ENCODE data around the gene CCDC183.
"Not testable (repeated sequence)": the region's sequence is repeated elsewhere in the genome, so short reads cannot be mapped to it uniquely, and the experiment has no call there.

Gene CCDC183

DNA sequence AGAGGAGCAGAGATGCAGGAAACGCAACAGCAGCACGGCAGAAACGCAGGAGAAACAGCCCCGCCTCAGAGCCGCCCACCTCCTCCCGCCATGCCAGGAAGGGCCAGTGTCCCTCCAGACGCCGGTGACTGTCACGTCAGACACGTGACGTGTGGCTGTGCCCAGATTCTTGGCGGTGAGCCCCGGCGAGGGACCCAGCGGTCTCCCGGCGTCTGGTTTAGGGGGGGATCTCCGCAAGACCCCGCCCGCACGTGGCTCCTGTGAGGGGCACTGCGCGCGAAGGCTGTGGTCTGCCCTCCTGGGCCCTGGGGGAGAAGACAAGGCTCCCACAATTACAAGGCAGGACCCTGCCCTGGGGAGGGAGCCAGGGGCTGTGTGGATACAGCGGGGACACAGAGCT is 35.7 kb upstream of the CCDC183 start:
- no peak for DNase-seq (ENCODE audit: low read depth in 2 of 2, low spot score in 1 of 2)

DNA sequence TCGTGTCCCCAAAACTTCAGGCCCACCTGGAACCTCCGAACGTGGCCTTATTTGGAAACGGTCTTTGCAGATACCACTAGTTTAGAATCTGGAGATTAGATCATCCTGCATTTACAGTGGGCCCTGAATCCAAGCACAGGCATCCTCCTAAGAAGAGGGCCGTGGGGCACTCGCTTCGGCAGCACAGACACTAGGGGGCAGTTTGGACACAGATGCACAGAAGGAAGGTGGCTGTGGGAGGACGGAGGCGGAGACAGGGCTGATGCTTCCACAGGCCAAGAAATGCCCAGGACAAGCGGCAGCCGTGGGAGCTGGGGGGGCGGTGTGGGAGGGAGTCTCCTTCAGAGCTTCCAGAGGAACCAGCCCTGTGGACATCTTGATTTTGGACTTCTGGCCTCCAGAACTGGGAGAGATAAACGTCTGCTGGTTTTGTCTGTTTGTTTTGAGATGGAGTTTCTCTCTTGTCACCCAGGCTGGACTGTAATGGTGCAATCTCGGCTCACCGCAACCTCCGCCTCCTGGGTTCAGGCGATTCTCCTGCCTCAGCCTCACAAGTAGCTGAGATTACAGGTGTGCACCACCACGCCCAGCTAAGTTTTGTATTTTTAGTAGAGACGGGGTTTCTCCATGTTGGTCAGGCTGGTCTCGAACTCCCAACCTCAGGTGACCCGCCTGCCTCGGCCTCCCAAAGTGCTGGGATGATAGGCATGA is 35.1 kb upstream of the CCDC183 start:
- DNase-seq (ENCODE audit: low read depth in 2 of 2, low spot score in 1 of 2): not testable (repeated sequence)

DNA sequence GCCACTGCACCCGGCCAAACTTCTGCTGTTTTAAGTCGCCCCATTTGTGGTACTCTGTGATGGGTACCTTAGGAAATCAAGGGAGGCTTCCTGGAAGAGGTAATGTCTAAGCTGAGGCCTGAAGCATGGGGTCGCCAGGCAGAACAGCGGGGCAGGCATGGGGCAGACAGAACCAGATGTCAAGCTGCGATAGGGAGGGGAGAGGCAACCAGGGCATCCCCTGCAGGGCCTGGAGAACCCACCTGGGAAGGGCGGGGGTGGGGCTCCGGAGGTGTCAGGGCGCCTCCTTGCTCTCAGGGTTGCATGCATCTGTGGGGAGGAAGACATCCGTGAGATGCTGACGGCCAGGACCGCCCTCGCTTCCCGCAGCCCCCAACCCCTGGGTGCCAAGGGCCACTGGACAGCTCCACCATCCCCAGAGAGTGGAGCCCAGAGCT is 34.6 kb upstream of the CCDC183 start:
- DNase-seq (ENCODE audit: low read depth in 2 of 2, low spot score in 1 of 2): no peak

DNA sequence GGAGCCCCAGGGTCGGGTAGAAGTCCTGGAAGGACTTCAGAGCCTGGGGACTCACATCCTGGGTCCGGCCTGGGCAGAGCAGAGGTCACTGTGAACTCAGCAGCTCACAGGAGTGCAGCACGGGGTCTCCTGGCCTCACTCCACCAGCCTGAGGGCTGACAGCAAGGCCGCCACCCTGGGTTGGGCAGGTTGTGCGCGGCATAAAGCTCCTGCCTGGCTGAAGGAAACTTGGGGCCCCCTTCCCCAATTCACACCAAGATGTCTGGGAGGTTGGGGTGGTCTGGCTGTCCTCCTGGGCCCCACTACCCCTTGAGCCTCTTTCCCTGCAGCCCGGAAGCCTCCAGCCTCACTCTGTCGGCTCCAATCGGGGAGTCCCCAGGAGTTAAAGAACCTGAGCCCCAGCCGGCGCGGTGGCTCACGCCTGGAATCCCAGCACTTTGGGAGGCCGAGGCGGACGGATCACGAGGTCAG is 33.9 kb upstream of the CCDC183 start:
- DNase-seq (ENCODE audit: low read depth in 2 of 2, low spot score in 1 of 2): no peak

DNA sequence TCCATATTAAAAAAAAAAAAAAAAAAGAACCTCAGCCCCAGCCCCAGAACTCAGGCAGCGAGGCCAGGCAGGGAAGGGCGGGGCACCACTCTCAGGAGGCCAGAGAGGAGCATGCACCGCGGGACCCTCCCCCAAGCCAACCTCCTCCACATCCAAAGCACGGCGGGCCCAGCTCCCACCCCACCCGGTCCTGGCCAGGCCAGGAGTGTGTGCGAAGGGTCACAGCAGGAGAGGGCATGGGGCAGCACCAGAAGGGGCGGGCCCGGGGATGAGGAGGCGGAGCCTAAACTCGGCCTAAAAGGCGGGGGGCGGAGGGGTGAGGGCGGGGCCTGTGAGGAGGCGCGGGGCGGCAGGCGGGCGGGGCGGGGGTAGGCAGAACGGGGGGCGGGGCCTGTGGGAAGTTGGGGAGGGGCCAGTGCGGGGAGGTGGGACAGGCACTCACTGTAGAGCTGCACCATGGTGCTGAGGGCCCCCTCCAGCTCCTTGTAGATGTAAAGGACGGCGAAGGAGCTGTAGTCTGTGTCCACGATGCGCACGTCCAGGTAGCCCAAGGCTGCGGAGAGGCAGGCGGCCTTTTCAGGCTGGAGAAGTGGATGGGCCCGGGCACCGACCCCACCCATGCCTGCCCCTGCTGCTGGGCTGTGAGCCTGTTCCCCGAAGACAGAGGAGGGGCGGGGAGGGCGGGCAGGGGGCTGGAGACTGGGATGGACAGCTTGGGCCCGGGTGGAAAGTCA is 33.1 kb upstream of the CCDC183 start:
- DNase-seq (ENCODE audit: low read depth in 2 of 2, low spot score in 1 of 2): no peak

DNA sequence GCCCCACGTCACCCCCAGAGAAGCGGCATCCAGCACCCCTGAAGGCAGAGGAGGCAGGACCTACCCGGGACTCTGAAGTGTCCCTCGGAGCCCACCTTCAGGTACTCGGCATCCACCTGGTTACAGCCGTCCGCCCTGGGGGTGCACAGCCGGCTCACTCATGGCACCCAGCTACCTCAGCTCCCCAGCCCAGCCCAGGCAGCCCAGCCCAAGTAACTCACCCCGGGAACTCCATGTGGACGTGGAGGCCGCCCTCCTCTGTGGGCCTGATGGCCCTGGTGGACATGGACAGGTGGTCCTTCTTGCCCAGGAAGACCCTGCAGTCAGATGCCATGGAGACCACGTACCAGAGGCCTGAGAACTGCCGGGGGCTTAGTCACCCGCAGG is 32.5 kb upstream of the CCDC183 start:
- DNase-seq (ENCODE audit: low read depth in 2 of 2, low spot score in 1 of 2): no peak

DNA sequence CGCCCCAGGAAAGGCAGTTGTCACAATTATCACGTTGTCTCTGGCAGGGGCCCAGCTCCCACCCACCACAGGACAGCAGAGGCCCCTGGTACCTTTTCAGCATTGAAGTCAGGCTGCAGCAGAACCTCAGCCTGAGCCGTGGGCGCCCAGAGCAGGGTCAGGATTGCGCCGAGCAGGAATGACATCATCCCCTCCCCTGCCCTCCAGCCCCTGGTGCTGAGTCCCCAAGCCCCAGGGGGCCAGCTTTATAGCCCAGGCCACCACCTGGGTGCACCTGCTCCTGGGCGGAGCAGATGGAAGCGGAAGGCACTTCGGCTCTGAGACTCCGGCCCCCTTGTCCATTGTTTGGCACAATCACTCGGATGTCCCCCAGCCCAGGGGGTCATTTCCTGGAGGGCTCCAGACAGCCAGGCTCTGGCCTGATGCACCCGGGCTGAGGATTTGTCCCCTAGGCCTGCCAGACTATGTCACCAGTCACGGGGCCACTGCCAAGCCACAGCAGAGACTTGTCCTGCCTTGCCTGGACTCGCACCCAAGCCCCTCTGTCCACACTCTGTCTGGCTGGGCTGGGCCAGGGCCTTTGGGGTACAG is 31.7 kb upstream of the CCDC183 start, which contains the start of gene LCN15:
TSS of gene LCN15 (minus strand) at position 218 of the 591 bp plus-strand sequence. CDS start at position 188, 30 bp downstream.
- no peak for DNase-seq (ENCODE audit: low read depth in 2 of 2, low spot score in 1 of 2)

DNA sequence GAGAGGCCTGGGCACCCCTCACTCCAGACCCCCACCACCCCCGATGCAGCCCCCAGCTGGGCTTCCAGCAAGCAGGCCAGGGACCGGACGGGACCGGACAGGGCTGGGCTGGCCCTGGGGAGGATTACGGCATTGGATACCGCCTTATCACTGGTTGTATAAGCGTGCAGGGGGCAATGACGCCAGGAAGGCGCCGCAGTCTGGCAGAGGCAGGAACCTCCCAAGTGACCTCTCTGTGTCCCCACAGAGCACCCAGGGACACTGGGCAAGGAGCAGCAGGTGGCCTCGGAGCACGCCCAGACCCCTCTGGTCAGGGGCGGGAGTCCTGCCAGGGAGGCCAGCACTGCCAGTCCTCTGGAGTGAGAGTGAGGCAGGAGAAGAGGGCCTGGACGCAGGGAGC is 31.1 kb upstream of the CCDC183 start:
- no peak for DNase-seq (ENCODE audit: low read depth in 2 of 2, low spot score in 1 of 2)

DNA sequence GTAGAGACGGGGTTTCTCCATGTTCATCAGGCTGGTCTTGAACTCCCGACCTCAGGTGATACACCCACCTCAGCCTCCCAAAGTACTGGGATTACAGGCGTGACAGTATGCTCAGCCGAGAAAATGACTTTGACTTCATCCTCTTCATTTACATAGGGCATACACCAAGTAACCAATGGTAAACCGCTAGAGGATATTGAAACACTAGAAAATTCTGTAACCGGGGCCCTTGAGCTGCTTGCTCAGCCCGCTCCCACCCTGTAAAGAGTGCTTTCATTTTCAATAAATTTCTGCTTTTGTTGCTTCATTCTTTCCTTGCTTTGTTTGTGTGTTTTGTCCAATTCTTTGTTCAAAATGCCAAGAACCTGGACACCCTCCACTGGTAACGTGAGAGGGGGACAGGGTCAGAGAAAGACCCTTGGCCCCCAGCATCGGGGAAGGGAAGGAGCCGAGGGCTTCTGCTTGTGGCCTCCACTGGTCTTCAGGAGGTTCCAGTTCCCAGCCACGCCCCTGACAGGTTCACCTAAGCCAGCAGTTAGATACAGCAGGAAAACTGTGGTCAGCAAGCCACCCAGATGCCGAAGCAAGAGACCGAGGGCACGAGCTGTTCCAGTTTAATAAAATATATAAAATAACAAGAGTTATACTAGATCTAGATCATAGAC is 30.3 kb upstream of the CCDC183 start:
- DNase-seq (ENCODE audit: low read depth in 2 of 2, low spot score in 1 of 2): not testable (repeated sequence)

DNA sequence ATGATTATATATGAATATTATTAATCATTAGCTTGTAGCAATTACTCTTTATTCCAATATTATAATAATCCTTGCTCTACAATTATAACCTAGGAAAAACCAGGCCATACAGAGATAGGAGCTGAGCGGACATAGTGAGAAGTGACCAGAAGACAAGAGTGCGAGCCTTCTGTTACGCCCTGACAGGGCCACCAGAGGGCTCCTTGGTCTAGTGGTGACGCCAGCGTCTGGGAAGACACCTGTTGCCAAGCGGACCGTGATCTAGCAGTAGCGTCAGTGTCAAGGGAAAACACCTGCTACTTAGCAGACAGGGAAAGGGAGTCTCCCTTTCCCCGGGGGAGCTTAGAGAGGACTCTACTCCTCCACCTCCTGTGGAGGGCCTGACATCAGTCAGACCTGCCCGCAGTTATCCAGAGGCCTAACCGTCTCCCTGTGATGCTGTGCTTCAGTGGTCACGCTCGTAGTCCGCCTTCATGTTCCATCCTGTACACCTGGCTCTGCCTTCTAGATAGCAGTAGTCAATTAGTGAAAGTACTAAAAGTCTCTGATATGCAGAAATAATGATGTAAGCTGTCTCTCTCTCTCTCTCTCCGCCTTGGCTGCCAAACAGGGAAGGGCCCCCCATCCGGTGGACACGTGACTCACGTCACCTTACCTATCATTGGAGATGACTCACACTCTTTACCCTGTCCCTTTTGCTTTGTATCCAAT is 29.6 kb upstream of the CCDC183 start:
- DNase-seq (ENCODE audit: low read depth in 2 of 2, low spot score in 1 of 2): not testable (repeated sequence)

DNA sequence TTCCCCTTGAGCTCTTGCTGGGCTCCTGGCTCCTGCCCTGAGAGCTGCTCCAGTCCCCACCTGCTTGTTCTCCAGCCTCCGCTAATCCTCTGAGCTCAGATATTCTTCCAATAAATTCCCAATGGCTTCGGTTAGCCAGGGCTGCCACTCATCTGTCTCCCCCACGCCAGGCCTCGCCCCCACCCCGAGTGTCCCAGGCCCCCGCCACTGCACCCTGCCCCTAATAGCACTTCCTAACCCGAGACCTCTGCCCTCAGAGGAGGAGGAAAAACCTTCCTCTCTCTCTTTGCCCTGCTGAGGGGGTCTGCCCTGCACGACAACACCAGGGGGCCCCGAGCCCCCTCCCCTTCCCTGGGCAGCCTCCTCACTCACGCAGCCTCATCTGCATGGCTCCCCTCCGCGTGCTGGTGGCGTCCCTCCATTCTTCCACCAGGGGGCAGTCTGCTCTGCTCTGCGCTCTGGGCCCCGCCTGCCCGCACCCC is 26.4 kb upstream of the CCDC183 start:
- no peak for DNase-seq (ENCODE audit: low read depth in 2 of 2, low spot score in 1 of 2)

DNA sequence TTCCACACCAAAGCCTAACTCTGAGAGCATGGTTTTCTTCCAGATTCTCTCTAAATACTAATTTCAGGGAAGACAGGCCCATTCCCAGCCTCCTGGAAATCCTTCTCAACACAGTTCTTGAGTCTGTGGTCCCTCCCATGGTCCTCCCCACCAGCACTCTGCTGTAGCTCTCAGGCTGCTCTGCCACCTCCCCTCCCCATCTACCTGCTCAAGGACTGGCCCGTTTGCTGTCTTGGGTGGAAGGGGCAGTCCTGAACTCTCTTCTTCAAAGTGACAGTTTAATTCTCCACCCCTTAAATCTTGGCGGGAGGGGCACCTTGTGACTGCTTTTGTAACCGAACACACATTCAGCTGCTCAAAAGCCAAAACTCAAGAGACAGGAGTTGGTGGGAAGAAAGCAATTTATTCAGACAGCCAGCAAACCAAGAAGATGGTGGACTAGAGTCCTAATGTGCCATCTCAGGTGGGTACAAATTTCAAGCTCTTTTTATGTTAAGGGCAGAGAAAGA is 24.2 kb upstream of the CCDC183 start:
- no peak for DNase-seq (ENCODE audit: low read depth in 2 of 2, low spot score in 1 of 2)

DNA sequence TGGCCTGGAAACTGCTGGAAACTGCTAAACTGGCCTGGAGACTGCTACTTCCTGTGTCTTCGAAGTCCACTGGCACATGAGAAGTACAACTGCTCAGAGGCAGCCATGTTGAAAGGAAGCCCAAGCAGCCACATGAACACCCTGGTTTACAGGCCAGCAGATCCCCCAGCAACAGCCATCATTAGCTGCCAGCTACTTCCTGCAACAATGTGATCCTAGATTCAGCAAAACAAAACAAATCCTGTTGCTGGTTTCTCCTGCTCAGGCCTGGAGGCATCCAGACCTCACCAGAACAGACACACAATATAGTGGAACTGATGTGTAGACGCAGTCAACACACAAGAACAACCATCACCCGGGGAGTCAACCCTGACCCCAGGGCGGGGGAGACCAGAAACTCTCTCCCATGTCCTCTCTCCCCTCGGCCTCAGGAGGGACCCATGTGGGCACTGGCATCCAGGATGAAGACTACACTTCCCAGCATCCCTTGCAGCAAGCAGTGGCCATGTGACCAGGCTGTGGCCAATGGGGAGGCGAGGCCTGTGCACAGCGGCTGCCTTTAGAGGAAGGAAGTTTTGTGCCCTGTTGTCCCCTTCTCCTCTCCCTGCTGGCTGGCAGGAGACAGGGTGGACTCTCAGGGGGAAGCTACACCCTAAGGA is 22.6 kb upstream of the CCDC183 start:
- no peak for DNase-seq (ENCODE audit: low read depth in 2 of 2, low spot score in 1 of 2)

DNA sequence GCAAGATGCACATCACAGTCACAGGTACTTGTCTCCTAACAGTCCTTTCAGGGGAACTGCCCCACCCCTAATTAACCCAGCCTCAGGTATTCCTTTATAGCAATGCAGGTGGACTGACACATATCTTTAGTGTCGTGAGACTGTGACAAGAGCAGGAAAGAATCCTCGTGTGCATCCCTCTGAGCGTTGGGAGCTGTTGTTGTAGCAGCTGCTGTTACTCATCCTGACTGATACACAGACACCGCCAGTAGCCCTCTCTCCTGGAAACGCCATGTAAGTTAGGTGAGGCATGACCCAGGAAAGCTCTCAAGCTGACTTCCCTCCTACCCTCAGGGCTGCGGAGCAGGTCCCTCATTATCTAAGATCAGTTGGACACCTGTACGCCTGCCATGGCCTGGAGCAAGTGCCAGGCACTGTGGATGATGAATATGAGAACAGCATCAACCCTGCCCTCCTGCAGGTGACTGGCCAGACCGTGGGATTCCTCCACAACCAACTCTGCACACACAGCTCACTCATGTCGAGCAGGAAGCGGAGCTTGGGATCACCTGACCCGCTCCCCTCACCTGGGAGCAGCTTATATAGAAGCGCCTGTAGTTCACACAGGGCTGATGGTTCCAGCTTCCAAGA is 21.6 kb upstream of the CCDC183 start:
- DNase-seq (ENCODE audit: low read depth in 2 of 2, low spot score in 1 of 2): no peak

DNA sequence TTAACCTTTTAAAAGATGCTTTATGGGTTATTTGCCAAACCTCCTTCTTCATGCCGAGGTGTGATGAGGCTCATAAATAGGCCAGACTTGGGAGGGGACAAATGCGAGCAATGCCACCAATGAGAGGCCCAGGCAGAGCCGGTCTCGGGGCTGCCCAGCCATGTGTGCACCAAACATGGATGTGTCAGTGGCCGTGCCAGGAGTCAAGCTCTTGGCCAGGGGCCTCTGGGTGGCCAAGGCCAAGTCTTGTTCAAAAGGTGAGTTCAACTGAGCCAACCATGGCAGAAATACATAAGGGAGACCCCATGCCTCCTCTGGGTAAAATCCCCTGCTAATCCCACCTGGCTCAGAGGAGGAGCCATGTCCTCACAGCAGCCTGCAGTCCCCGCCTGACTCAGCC is 20.9 kb upstream of the CCDC183 start:
- DNase-seq (ENCODE audit: low read depth in 2 of 2, low spot score in 1 of 2): no peak

DNA sequence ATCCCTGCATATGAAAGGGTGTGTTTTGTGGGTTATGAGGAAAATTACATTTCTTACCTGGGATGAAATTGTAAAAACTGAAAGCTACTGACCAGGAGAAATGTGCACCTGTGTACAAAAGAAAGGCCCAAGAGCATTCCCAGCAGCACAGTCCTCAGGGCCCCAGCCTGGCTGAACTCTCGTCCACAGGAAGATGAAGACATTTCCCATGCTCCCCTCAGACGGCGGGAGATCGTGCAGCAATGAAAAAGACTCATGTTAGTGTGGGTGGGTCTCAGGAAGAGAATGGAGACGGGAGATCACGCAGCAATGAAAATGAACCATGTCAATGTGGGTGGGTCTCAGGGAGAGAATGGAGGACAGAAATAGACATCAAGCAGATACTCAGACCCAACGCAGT is 19.2 kb upstream of the CCDC183 start:
- DNase-seq (ENCODE audit: low read depth in 2 of 2, low spot score in 1 of 2): no peak

DNA sequence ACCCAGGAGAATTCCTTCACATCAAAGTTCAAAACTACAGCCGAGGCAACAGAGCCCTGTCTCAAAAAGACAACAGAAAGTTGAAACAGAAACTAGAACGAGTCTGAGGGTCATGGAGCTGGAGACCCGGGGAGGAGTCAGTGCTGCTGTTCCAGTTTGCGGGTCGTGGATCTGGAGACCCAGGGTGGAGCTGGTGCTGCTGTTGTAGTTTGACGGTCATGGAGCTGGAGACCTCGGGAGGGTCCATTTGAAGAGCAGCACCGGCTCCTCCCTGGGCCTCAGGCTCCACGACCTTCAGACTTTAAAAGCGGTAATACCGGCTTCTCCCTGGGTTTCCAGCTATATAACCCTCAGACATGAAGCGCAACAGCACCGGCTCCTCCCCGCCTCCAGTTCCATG is 18.8 kb upstream of the CCDC183 start:
- DNase-seq (ENCODE audit: low read depth in 2 of 2, low spot score in 1 of 2): no peak

DNA sequence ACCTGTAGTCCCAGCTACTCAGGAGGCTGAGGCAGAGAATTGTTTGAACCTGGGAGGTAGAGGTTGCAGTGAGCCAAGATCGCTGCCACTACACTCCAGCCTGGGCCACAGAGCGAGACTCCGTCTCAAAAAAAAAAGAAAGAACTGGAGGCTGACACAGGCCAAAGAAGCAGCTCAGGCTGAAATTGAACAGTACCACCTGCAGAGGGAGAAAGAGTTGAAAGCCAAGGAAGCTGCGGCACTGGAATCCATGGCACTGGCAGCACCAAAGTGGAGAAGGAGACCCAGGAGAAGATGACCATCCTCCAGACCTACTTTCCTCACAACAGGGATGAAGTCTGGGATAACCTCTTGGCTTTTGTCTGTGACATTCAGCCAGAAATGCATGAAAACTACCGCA is 16.3 kb upstream of the CCDC183 start:
- DNase-seq (ENCODE audit: low read depth in 2 of 2, low spot score in 1 of 2): no peak

DNA sequence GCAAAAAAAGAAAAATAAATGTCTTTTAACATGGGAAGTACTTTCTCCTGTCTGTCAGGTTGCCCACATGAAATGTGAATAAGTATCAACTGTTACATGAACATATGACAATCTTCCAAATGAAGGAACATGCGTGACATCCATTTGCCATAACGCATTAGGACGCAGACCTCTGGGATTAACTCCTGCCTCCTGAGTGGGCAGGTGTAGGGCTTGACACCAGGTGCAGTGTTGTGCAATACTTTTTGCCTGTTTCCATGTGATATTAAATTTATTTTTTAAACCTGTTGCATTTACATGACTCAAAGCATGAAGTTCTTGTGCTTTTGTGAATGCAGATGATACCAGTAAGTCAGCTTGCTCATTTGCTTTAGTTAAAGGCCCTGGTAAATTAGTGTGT is 13.7 kb upstream of the CCDC183 start:
- no peak for DNase-seq (ENCODE audit: low read depth in 2 of 2, low spot score in 1 of 2)

All from stimulated activated CD8-positive, alpha-beta memory T cell treated with anti-CD3 and anti-CD28 coated beads, Interleukin-4, amount 100 ng/mL, for 1 hour (primary cell).